ENCODE measurements around the gene SMCO4. TPM values are rescaled to one million over a fixed set of nuclear protein-coding genes. Genes with fewer than 3 reads are reported as not detected.

Gene SMCO4
- total RNA-seq, 1 experiment from 2014 or later = 50.1 TPM

- no peak overlapping the region for H3K27ac Mint-ChIP-seq
- CTCF ChIA-PET = interaction anchor here (1.0 kb wide), 1 partner anchor 61 kb away, joined by 5 read pairs; the partner anchor contains the start of gene SMCO4
Observed at GRCh38 chr11:93481279-93481678, 61.9 kb downstream of the SMCO4 start.

GRCh38 chr11:93480756-93481155, 62.4 kb downstream of the SMCO4 start:
- no peaks in the 10 kb centered on the region for H3K27me3 Mint-ChIP-seq (ENCODE audit: low read depth)
- ChIA-PET POLR2A (no interaction called here), CTCF (no interaction called here)
- TF ChIP-seq MXD4 (CRISPR knock-in tag; IDR thresholded peaks at IDR 0.05; ENCODE audit: borderline replicate concordance) = no peak
- no peak for TF ChIP-seq ZNF425 (CRISPR knock-in tag; conservative IDR thresholded peaks at IDR 0.05)
- TF ChIP-seq E2F1 (CRISPR knock-in tag; IDR thresholded peaks at IDR 0.05) = no peak
- H3K4me3 Mint-ChIP-seq = no peak overlapping the region
- DNase-seq (ENCODE audit: low spot score) = no peak
- no peak for ATAC-seq
- peaks cover 61% of the 10 kb centered on the region for H3K4me1 Mint-ChIP-seq
- H3K9me3 Mint-ChIP-seq = peaks cover 2% of the 10 kb centered on the region
- H3K36me3 Mint-ChIP-seq = peaks cover 8% of the 10 kb centered on the region
- H3K27ac Mint-ChIP-seq = no peak overlapping the region

More at GRCh38 chr11:93481279-93481678, 61.9 kb downstream of the SMCO4 start:
- H3K9me3 Mint-ChIP-seq = no peaks in the 10 kb centered on the region
- peaks cover 4% of the 10 kb centered on the region; the same call in 1 of the 2 replicates for H3K36me3 Mint-ChIP-seq
- ATAC-seq = no peak
- no peaks in the 10 kb centered on the region for H3K27me3 Mint-ChIP-seq (ENCODE audit: low read depth)
- peaks cover 58% of the 10 kb centered on the region for H3K4me1 Mint-ChIP-seq
- no peak for DNase-seq (ENCODE audit: low spot score)
- no peak for TF ChIP-seq FOXP1 (CRISPR knock-in tag; IDR thresholded peaks at IDR 0.05; ENCODE audit: borderline replicate concordance)
- no peak for TF ChIP-seq FOXP4 (CRISPR knock-in tag; IDR thresholded peaks at IDR 0.05)
- TF ChIP-seq ZNF121 (CRISPR knock-in tag; IDR thresholded peaks at IDR 0.05) = no peak
- no peak for TF ChIP-seq CDX4 (CRISPR knock-in tag; IDR thresholded peaks at IDR 0.05; ENCODE audit: borderline replicate concordance)
- POLR2A ChIA-PET = no interaction called here
- H3K4me3 Mint-ChIP-seq = no peak overlapping the region

- TF ChIP-seq NR3C1 (CRISPR knock-in tag; conservative IDR thresholded peaks at IDR 0.05; ENCODE audit: low read depth) (no peak), ZNF671 (CRISPR knock-in tag; IDR thresholded peaks at IDR 0.05) (no peak), FOXP4 (CRISPR knock-in tag; IDR thresholded peaks at IDR 0.05) (no peak), STAT6 (CRISPR knock-in tag; conservative IDR thresholded peaks at IDR 0.05; ENCODE audit: low read depth) (no peak), NFE2L1 (CRISPR knock-in tag; IDR thresholded peaks at IDR 0.05) (no peak), ESRRA (CRISPR knock-in tag; IDR thresholded peaks at IDR 0.05; ENCODE audit: borderline replicate concordance) (no peak), FOXK1 (CRISPR knock-in tag; IDR thresholded peaks at IDR 0.05) (no peak), ZNF396 (CRISPR knock-in tag; IDR thresholded peaks at IDR 0.05; ENCODE audit: borderline replicate concordance) (no peak)
- Mint-ChIP-seq H3K27me3 (ENCODE audit: low read depth) (no peaks in the 10 kb centered on the region), H3K9me3 (peaks cover 7% of the 10 kb centered on the region), H3K27ac (no peak overlapping the region), H3K4me1 (peaks cover 59% of the 10 kb centered on the region), H3K4me3 (no peak overlapping the region), H3K36me3 (peaks cover 13% of the 10 kb centered on the region)
- ATAC-seq (no peak), DNase-seq (ENCODE audit: low spot score) (no peak)
- POLR2A ChIA-PET = no interaction called here
- CTCF ChIA-PET = no interaction called here
Observed at GRCh38 chr11:93480256-93480655, 62.9 kb downstream of the SMCO4 start.

Data from WTC11 (cell line).